GM18502 (cell line): Measurements from ENCODE around the gene MEGF8.

Source experiments
- ATAC-seq: cut with Tn5 transposase; IDR thresholded peaks from one replicate; pipeline ENCODE4 v1.9.1; 2021; ENCODE audit warnings: mild to moderate bottlenecking; ENCODE audit not compliant: unreplicated experiment, poor library complexity

Gene MEGF8

GRCh38 chr19:42325308-42325895 lies at the start of gene MEGF8:
Gene MEGF8, plus strand, starts transcription at chr19:42325635. Its CDS starts 609 bp downstream, at chr19:42326244.
- peak; percentile 91 for ATAC-seq

GRCh38 chr19:42276284-42276683 lies 49.2 kb upstream of the MEGF8 start:
- no peak for ATAC-seq

- ATAC-seq = no peak
Measured at GRCh38 chr19:42276821-42277220, 48.6 kb upstream of the MEGF8 start.

GRCh38 chr19:42277821-42278451 lies 47.5 kb upstream of the MEGF8 start:
- ATAC-seq = no peak

- no peak for ATAC-seq
Measured at GRCh38 chr19:42278452-42279154, 46.8 kb upstream of the MEGF8 start.

- no peak for ATAC-seq
Measured at GRCh38 chr19:42279155-42279901, 46.1 kb upstream of the MEGF8 start.

- ATAC-seq = peak; percentile 39
Measured at GRCh38 chr19:42279902-42280814, 45.3 kb upstream of the MEGF8 start.

GRCh38 chr19:42280815-42281145 lies 44.7 kb upstream of the MEGF8 start:
- no peak for ATAC-seq

GRCh38 chr19:42281146-42281826 lies 44.1 kb upstream of the MEGF8 start:
- no peak for ATAC-seq

- no peak for ATAC-seq
Measured at GRCh38 chr19:42281827-42282762, 43.3 kb upstream of the MEGF8 start.

- ATAC-seq = no peak
Measured at GRCh38 chr19:42282819-42283187, 42.6 kb upstream of the MEGF8 start.

- ATAC-seq = peak; percentile 45
Measured at GRCh38 chr19:42283188-42284065, 42.0 kb upstream of the MEGF8 start.

- peak; percentile 28 for ATAC-seq
Measured at GRCh38 chr19:42284066-42284501, 41.4 kb upstream of the MEGF8 start.

GRCh38 chr19:42284591-42285341 lies 40.7 kb upstream of the MEGF8 start:
- peak; percentile 3 for ATAC-seq

GRCh38 chr19:42285541-42285941 lies 39.9 kb upstream of the MEGF8 start:
- no peak for ATAC-seq

- no peak for ATAC-seq
Measured at GRCh38 chr19:42285988-42286348, 39.5 kb upstream of the MEGF8 start.
